Activated B cell treated with CpG ODN at 0.5 μM for 24 hours (primary cell): Measurements from ENCODE around the gene AFDN. TPM values are rescaled to one million over a fixed set of nuclear protein-coding genes. Genes with fewer than 3 reads are reported as not detected.

Source experiments
- ATAC-seq: fragments of 200-7000 bp; cut with Tn5 transposase; one replicate; pipeline ENCODE4 v1.10.0; 2021; ENCODE audit warnings: low read depth, mild to moderate bottlenecking, moderate library complexity
- CTCF ChIA-PET: fragments of 350-600 bp; sonication (Branson Sonifier 250); formaldehyde crosslinking; loops from one replicate; lab custom pipeline; 2021; ENCODE audit warnings: antibody characterized with exemption; lab: Charles Lee
- POLR2A ChIA-PET: fragments of 350-600 bp; sonication (Branson Sonifier 250); formaldehyde crosslinking; loops from one replicate; lab custom pipeline; 2021; ENCODE audit warnings: antibody characterized with exemption; lab: Charles Lee
- DNase-seq: peaks from one replicate; pipeline ENCODE4 v3.0.0; 2022
- H3K27ac Mint-ChIP-seq: one replicate; pipeline ENCODE4 v1.8.0; 2020; ENCODE audit warnings: mixed read lengths
- H3K27me3 Mint-ChIP-seq: one replicate; pipeline ENCODE4 v1.8.0; 2021; ENCODE audit warnings: mixed read lengths
- H3K36me3 Mint-ChIP-seq: one replicate; pipeline ENCODE4 v1.8.0; 2021; ENCODE audit warnings: low read depth, mixed read lengths
- H3K4me1 Mint-ChIP-seq: one replicate; pipeline ENCODE4 v1.8.0; 2021; ENCODE audit warnings: mixed read lengths
- H3K4me3 Mint-ChIP-seq: one replicate; pipeline ENCODE4 v1.8.0; 2020; ENCODE audit warnings: mild to moderate bottlenecking, mixed read lengths
- H3K9me3 Mint-ChIP-seq: one replicate; pipeline ENCODE4 v1.8.0; 2020; ENCODE audit warnings: mixed read lengths
- intact Hi-C: fragments of 100-400 bp; cut with micrococcal nuclease; formaldehyde crosslinking; loops from one replicate; pipeline ENCODE4 v1.15.1; 2024
- total RNA-seq: library from RNA; stranded (reverse); gene quantifications from 2 replicates; pipeline ENCODE4 v1.2.3, GENCODE V29; 2022
- TF ChIP-seq, protein P1 (sequence below): fragments of 200-600 bp; IDR thresholded peaks from one replicate; pipeline ENCODE4 v1.8.0; 2022; ENCODE audit warnings: antibody characterized with exemption, mild to moderate bottlenecking

AFDN gene
- total RNA-seq, 1 donor from 2014 or later = 38.0 TPM

DNA sequence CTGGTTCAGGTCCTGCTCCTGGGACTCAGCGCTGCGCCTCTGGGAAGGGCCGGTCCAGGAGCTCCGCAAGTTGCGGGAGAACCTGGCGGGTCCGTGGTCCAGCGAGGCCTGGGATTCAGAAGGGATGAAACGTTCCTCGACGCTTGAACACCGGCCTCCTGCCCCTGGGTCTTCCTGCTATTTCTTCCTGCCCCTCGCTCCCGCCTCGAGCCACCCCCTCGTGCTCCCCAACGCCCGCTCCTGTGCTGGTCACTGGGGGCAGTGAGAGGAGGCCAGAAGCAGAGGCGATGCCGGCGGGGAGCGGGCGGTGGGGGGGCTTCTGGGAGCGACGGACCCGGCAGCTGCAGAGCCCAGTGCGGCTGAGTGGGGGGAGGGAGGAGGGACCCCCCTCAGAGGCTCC is 150.0 kb downstream of the AFDN start:
- CTCF ChIA-PET = no interaction called here
- DNase-seq = no peak
- intact Hi-C loops = no loop called here
- no peaks in the 10 kb centered on the region for H3K36me3 Mint-ChIP-seq
- POLR2A ChIA-PET = no interaction called here
- H3K9me3 Mint-ChIP-seq = no peaks in the 10 kb centered on the region
- H3K4me1 Mint-ChIP-seq = no peaks in the 10 kb centered on the region
- TF ChIP-seq, protein P1, sequence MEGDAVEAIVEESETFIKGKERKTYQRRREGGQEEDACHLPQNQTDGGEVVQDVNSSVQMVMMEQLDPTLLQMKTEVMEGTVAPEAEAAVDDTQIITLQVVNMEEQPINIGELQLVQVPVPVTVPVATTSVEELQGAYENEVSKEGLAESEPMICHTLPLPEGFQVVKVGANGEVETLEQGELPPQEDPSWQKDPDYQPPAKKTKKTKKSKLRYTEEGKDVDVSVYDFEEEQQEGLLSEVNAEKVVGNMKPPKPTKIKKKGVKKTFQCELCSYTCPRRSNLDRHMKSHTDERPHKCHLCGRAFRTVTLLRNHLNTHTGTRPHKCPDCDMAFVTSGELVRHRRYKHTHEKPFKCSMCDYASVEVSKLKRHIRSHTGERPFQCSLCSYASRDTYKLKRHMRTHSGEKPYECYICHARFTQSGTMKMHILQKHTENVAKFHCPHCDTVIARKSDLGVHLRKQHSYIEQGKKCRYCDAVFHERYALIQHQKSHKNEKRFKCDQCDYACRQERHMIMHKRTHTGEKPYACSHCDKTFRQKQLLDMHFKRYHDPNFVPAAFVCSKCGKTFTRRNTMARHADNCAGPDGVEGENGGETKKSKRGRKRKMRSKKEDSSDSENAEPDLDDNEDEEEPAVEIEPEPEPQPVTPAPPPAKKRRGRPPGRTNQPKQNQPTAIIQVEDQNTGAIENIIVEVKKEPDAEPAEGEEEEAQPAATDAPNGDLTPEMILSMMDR = no peak
- peaks cover 4% of the 10 kb centered on the region for H3K27me3 Mint-ChIP-seq
- no peak overlapping the region for H3K4me3 Mint-ChIP-seq
- ATAC-seq = no peak
- no peak overlapping the region for H3K27ac Mint-ChIP-seq

- TF ChIP-seq, protein P1 = no peak
Observed at GRCh38 chr6:167977717-167978467, 151.2 kb downstream of the AFDN start.

DNA sequence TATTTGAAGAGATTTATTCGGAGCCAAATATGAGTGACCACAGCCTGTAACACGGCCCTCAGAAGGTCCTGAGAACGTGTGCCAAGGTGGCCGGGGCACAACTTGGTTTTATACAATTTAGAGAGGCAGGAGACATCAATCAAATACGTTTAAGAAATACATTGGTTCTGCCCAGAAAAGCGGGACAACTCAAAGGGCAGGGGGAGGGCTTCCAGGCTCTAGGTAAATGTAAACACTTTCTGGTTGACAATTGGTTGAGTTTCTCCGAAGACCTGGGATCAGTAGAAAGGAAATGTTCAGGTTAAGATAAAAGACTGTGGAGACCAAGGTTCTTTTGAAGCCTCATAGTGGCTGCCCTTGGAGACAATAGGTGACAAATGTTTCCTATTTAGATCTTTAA is 151.9 kb downstream of the AFDN start:
- ATAC-seq = no peak
- intact Hi-C loops = no loop called here
- H3K36me3 Mint-ChIP-seq = no peaks in the 10 kb centered on the region
- ChIA-PET CTCF (no interaction called here), POLR2A (no interaction called here)
- TF ChIP-seq, protein P1 = no peak
- no peak overlapping the region for H3K4me3 Mint-ChIP-seq
- H3K27me3 Mint-ChIP-seq = peaks cover 4% of the 10 kb centered on the region
- H3K4me1 Mint-ChIP-seq = no peaks in the 10 kb centered on the region
- no peak overlapping the region for H3K27ac Mint-ChIP-seq
- no peak for DNase-seq
- no peaks in the 10 kb centered on the region for H3K9me3 Mint-ChIP-seq

More at GRCh38 chr6:167977717-167978467, 151.2 kb downstream of the AFDN start:
- DNase-seq (no peak), ATAC-seq (no peak)
- Mint-ChIP-seq H3K36me3 (no peaks in the 10 kb centered on the region), H3K9me3 (no peaks in the 10 kb centered on the region), H3K4me1 (no peaks in the 10 kb centered on the region), H3K27me3 (peaks cover 4% of the 10 kb centered on the region), H3K4me3 (no peak overlapping the region), H3K27ac (no peak overlapping the region)
- POLR2A ChIA-PET = no interaction called here
- intact Hi-C loops = no loop called here
- CTCF ChIA-PET = no interaction called here

DNA sequence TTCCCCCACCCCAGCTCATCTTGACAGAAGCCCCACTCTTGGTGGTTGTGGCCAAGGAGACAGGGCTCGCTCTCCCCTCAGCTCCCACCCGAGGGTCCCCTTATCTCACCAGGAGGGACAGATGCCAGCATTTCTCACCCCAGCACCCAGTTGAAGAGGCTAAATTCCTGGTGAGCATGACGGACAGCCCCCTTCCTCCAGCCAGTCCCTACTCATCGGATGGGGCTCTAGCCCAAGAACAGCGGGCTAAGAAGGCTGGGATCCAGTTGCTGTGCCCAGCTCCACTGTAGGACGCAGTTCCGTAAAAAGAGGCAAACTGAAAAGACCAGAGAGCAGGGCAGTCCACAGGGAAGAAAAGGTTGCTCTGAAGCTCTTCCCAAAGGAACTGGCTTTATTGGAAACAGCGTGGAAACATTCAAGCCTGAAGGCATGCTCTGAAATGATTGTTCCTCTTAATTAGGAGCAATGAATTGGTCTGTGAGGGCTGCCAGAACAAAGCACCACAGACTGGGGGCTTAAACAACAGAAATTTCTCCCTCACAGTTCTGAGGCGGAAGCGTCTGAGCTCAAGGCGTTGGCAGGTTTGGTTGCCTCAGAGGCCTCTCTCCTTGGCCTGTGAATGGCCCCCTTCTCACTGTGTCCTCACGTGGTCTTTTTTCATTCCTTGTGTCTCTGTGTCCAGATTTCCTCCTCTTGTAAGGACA is 152.9 kb downstream of the AFDN start:
- DNase-seq = no peak
- TF ChIP-seq, protein P1 = no peak
- Mint-ChIP-seq H3K27me3 (peaks cover 4% of the 10 kb centered on the region), H3K4me1 (no peaks in the 10 kb centered on the region), H3K4me3 (no peak overlapping the region), H3K9me3 (peaks cover 2% of the 10 kb centered on the region), H3K27ac (no peak overlapping the region), H3K36me3 (no peaks in the 10 kb centered on the region)
- intact Hi-C loops = no loop called here
- no peak for ATAC-seq
- CTCF ChIA-PET = no interaction called here
- POLR2A ChIA-PET = no interaction called here

DNA sequence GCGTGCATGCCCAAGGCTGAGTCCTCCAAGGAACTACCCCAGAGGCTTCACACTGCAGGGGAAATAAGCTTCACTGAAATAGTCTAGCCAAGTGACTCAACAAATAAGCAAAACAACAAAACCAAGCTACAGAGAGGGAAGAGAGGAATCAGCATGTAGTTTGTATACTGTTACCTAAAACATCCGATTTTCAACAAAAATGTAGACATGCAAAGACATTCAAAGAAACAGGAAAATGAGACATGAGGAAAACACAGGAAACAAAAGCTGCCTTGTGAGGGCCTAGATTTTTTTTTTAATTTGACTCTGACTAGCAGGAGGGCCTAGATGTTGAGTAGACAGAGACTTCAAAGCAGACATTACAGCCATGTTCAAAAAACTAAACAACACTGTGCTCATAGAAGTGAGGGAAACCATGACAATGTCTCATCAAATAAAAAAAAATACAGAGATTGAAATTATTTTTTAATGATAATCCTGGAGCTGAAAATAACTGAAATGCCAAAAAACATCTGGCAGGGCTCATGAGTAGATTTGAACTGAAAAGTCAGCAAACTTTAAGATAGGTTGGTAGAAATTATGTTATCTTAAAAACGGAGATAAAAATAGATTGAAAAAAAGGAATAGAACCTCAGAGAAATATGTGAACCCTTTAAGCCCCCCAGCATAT is 154.3 kb downstream of the AFDN start:
- no peak for DNase-seq
- TF ChIP-seq, protein P1 = no peak

More for the DNA sequence above, 154.3 kb downstream of the AFDN start:
- Mint-ChIP-seq H3K27me3 (peaks cover 4% of the 10 kb centered on the region), H3K4me1 (no peaks in the 10 kb centered on the region), H3K27ac (no peak overlapping the region), H3K9me3 (peaks cover 4% of the 10 kb centered on the region), H3K36me3 (no peaks in the 10 kb centered on the region), H3K4me3 (no peak overlapping the region)
- POLR2A ChIA-PET = no interaction called here
- CTCF ChIA-PET = no interaction called here
- ATAC-seq = no peak
- intact Hi-C loops = no loop called here
